Activated T-cell treated with anti-CD3 and anti-CD28 coated beads, Interleukin-2, amount 50 U/mL, for 72 hours (primary cell): ENCODE data around the gene TJP1. TPM values are rescaled to one million over a fixed set of nuclear protein-coding genes. Genes with fewer than 3 reads are reported as not detected.

Source experiments
- ATAC-seq, 2 donors: fragments of 150-1000 bp; cut with Tn5 transposase; replicated peaks in 1 of 2; 2 replicates each; pipeline ENCODE4 v1.10.0; 2021; ENCODE audit warnings: moderate library complexity in 2 of 2, mild to moderate bottlenecking in 1 of 2
- DNase-seq, 2 donors: peaks; one replicate each; pipeline ENCODE4 v3.0.0; 2021 to 2022; ENCODE audit warnings: mixed read lengths in 1 of 2
- H3K27ac Mint-ChIP-seq: one replicate; pipeline ENCODE4 v1.8.0; 2022; ENCODE audit warnings: mild to moderate bottlenecking, moderate library complexity, mixed read lengths
- H3K27me3 Mint-ChIP-seq: one replicate; pipeline ENCODE4 v1.8.0; 2022; ENCODE audit warnings: low read depth, mixed read lengths
- H3K36me3 Mint-ChIP-seq, 2 donors: one replicate each; pipeline ENCODE4 v1.8.0; 2022; ENCODE audit warnings: mixed read lengths in 2 of 2, mild to moderate bottlenecking in 1 of 2; ENCODE audit not compliant: insufficient read depth in 2 of 2
- H3K4me1 Mint-ChIP-seq: one replicate; pipeline ENCODE4 v1.8.0; 2022; ENCODE audit warnings: low read depth, mixed read lengths
- H3K4me3 Mint-ChIP-seq, 2 donors: one replicate each; pipeline ENCODE4 v1.8.0; 2022; ENCODE audit warnings: mild to moderate bottlenecking in 2 of 2, mixed read lengths in 2 of 2, moderate library complexity in 2 of 2
- H3K9me3 Mint-ChIP-seq, 2 donors: one replicate each; pipeline ENCODE4 v1.8.0; 2022; ENCODE audit warnings: mixed read lengths in 2 of 2
- total RNA-seq, 2 donors: library from RNA; stranded (reverse); gene quantifications; one replicate each; pipeline ENCODE4 v1.2.3, GENCODE V29; 2022

Gene TJP1
- total RNA-seq: under 1 TPM; 0.16 to 0.24 TPM

DNA sequence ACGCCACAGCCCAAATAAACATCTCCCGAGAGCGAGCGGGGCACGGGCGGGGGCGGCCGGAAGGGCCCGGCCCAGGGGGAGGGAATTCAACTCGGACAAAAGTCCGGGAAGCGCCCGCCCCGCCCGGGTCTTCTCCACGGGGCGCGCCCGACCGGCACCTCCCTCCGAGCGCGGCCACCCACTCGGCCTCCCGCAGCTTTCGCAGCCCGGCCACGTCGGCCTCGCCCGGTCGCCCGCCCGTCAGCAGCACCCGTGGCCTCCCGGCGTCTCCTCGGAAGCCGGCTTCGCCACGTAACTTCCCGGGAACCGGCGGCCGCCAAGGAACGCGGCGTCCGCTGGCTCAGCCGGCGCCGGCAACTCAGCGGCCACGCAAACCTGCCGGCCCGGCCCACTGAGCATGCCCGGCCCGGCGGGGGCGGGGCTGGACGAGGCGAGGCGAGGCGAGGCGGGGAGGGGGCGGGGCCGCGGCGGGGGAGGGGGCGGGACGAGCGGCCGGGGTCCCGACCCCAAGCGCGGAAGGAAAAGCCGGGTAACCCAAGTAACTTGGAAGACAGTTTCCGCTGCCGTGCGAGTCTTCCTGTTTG is at the start of gene TJP1:
Gene TJP1, minus strand, starts transcription at position 369 of the 584 bp plus-strand sequence. CDS start 440 bp downstream, outside the sequence.
- peaks cover 6% of the 10 kb centered on the region for H3K4me1 Mint-ChIP-seq
- peaks cover 2 to 7% of the 10 kb centered on the region in 2 donors for H3K36me3 Mint-ChIP-seq
- DNase-seq: no peak
- peak in 1 of 2 donors; percentile 19 for ATAC-seq
- H3K9me3 Mint-ChIP-seq: peaks cover 3 to 4% of the 10 kb centered on the region in 2 donors
- H3K4me3 Mint-ChIP-seq: peak within 1 kb of the TSS; percentile 54 to 66
- H3K27me3 Mint-ChIP-seq: peaks cover 52% of the 10 kb centered on the region
- no peak within 1 kb of the TSS for H3K27ac Mint-ChIP-seq

DNA sequence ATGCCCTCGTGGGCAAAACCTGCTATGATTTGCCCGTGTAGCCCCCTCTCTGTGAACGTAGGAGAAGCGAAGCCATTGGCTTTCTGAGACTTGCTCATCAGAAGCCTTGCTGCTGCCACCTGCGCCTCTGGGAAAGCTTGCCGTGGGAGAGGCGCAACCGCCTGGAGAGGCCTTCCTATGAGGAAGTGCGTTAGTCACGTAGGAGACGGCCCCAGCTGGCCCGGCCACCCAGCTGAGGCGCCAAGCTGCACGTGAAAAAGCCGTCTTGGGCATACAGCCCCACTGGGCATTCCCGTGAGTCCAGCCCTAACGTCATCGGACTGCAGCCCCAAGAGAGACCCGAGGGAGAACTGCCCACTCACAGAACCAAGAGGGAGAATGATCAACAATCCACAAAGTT is 49.1 kb upstream of the TJP1 start:
- ATAC-seq (no peak), DNase-seq (no peak)
- Mint-ChIP-seq H3K27ac (no peak overlapping the region), H3K27me3 (peaks cover 35% of the 10 kb centered on the region), H3K4me3 (no peak overlapping the region), H3K9me3 (no peaks in the 10 kb centered on the region), H3K36me3 (no peaks in the 10 kb centered on the region), H3K4me1 (no peaks in the 10 kb centered on the region)

DNA sequence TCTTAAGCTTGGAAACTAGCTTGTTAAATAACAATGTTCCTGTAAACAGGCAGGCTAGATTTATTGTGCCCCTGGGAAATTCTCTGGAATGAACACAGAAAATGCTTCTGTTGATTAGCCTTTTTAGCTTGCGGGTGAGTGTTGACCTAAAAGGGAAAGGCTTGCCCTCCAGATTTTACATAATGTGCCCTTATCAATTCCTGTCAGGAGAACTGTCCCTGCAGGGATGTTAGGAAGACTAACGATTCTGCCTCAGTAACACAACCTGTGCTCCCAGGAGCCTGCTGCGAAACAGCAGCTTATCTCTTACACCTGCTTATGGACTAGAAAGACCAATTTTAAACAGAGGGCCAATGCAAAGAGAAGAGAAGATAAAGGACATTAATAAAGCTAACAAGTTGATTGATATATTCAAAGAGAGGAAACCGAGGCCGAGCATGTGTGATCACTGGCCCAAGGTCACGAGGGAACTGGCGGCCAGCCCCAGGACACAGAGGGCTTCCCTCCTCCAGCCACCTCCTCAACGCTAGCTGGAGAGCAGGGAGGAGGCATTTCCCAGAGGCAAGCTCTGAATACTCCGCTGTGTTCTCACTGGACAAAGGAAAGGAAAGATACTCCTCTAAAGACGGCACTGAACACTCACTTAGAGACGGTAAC is 48.4 kb upstream of the TJP1 start:
- Mint-ChIP-seq H3K4me1 (no peaks in the 10 kb centered on the region), H3K27ac (no peak overlapping the region)

DNA sequence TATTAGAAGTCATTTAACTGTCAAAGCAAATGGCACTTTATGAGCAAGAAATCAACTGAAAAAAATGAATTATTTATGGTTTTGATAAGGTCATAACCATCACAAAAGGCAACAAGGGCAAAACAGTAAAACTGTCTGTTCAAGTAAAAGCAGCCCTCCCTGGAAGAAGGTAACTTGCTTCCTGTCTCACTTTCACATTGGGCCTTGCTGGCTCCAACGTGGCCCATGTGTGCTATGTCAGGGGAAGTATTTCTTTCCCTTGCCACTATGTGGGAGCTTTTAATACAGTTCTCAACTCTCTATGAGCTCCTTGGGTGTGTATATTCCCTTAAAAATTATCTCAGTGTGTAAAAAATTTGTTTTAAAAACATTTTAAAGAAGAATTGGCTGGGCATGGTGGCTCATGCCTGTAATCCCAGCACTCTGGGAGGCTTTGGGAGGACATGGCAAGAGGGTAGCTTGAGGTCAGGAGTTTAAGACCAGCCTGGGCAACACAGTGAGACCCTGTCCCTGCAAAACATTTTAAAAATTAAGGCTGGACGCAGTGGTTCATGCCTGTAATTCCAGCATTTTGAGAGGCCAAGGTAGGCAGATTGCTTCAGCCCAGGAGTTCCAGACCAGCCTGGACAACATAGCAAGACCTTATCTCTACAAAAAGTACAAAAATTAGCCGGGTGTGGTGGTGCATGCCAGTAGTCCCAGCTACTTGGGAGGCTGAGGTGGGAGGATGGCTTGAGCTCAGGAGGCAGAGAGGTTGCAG is 45.2 kb upstream of the TJP1 start:
- DNase-seq (no peak), ATAC-seq (no peak)
- peaks cover 50% of the 10 kb centered on the region for H3K27me3 Mint-ChIP-seq

More for the DNA sequence above, 48.4 kb upstream of the TJP1 start:
- H3K9me3 Mint-ChIP-seq: no peaks in the 10 kb centered on the region
- no peak overlapping the region for H3K4me3 Mint-ChIP-seq
- H3K36me3 Mint-ChIP-seq: no peaks in the 10 kb centered on the region
- DNase-seq: no peak
- peaks cover 43% of the 10 kb centered on the region for H3K27me3 Mint-ChIP-seq
- no peak for ATAC-seq

DNA sequence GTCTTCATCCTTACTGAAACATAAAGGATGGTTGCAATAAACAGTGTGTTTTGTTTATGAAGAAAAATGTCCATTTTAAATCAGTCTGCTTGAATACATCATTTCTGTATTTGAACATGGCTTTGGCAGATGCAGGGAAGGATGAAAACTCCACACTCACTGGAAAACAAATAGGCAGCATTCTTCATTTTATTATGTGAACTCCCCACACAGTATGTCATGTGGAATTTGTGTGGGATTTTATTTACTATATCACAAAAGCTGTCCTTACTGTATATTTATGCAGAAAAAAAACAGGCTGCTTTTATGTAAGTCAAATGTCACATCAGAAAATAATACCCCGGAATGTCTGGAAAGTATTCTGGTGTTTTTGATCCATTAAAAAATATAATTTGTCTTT is 44.1 kb upstream of the TJP1 start:
- no peak overlapping the region for H3K27ac Mint-ChIP-seq
- H3K27me3 Mint-ChIP-seq: peaks cover 52% of the 10 kb centered on the region
- H3K9me3 Mint-ChIP-seq: no peaks in the 10 kb centered on the region
- DNase-seq (no peak), ATAC-seq (no peak)
- no peaks in the 10 kb centered on the region for H3K4me1 Mint-ChIP-seq
- H3K4me3 Mint-ChIP-seq: no peak overlapping the region
- H3K36me3 Mint-ChIP-seq: no peaks in the 10 kb centered on the region

More for the DNA sequence above, 45.2 kb upstream of the TJP1 start:
- H3K27ac Mint-ChIP-seq: no peak overlapping the region
- H3K36me3 Mint-ChIP-seq: no peaks in the 10 kb centered on the region
- no peaks in the 10 kb centered on the region for H3K4me1 Mint-ChIP-seq
- no peaks in the 10 kb centered on the region for H3K9me3 Mint-ChIP-seq
- H3K4me3 Mint-ChIP-seq: no peak overlapping the region

DNA sequence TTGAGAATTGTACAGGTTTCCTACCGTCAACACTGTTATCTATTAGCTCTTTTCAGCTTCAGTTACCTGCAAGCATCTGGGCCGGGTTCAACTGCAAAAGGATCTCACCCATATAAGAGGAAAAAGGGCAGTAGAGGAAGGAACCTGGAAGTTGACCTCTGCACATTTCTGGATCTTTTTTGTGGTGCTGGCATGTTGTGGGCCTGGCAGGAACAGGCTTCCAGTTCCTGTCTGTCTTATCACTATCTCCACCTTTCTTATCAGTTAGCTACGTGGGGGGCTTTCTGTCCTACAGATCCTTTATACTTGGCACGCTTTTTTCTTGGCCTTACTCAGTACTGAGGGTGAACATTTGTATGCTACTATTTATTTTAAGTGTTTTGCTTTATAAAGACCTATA is 42.2 kb upstream of the TJP1 start:
- Mint-ChIP-seq H3K36me3 (no peaks in the 10 kb centered on the region), H3K9me3 (no peaks in the 10 kb centered on the region), H3K4me1 (no peaks in the 10 kb centered on the region), H3K27me3 (peaks cover 55% of the 10 kb centered on the region), H3K27ac (no peak overlapping the region), H3K4me3 (no peak overlapping the region)
- ATAC-seq (no peak), DNase-seq (no peak)

DNA sequence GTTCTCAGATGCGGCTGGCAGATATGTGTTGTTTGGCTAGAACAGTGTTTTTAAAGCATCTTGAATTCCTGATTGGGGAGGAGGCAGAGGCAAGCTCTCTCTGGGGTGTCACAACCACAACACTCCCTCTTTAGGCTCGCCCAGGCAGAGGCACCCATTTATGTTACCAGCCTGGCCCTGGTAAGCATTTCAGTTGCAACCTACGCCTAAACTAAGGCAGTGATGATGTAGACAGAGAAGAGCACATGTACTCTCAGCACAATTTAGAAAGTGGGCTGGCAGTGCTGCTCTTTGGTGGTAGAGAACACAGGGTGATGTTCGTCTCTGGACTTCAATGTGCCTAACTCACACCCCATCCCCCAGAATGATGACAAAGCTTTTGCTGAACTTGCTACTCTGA is 41.2 kb upstream of the TJP1 start:
- Mint-ChIP-seq H3K9me3 (no peaks in the 10 kb centered on the region), H3K27ac (no peak overlapping the region), H3K27me3 (peaks cover 47% of the 10 kb centered on the region), H3K4me3 (no peak overlapping the region), H3K36me3 (no peaks in the 10 kb centered on the region), H3K4me1 (no peaks in the 10 kb centered on the region)
- ATAC-seq (no peak), DNase-seq (no peak)

DNA sequence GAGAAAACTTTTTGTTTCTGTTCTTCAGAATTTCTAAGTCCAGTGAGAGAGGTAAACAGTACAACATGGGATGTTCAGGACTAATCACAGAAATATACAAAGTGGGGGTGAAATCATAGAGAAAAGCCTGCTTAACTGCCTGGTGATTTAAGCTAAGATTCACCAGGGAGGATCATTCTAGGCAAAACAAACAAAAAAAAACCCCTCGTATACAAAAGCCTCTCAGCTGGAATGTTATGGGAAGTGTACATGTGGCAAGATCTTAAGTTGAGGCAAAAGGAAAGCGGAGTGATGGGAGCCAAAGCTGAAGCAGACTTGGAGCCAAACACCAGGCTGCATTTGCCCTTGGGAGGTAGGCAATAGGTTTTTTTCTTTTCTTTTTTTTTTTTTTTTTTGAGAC is 40.0 kb upstream of the TJP1 start:
- Mint-ChIP-seq H3K4me3 (no peak overlapping the region), H3K9me3 (no peaks in the 10 kb centered on the region), H3K27ac (no peak overlapping the region), H3K36me3 (no peaks in the 10 kb centered on the region), H3K4me1 (no peaks in the 10 kb centered on the region), H3K27me3 (peaks cover 47% of the 10 kb centered on the region)
- DNase-seq: no peak
- ATAC-seq: no peak

DNA sequence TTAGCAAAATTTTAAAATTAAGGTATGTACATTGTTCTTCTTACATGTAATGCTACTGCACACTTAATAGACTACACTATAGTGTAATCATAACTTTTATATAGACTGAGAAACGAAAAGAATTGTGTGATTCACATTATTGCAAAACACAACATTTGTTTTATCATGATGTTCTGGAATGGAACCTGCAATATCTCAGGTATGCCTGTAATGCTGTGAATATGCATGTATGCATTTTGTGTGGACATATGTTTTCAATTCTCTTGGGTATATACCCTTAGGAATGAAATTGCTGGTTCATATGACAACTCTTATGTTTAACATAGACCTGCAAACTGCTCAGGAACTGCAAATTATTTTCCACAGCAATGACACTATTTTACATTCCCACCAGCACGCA is 38.6 kb upstream of the TJP1 start:
- ATAC-seq (no peak), DNase-seq (no peak)
- Mint-ChIP-seq H3K4me3 (no peak overlapping the region), H3K27me3 (peaks cover 47% of the 10 kb centered on the region), H3K9me3 (peaks cover 0 to 2% of the 10 kb centered on the region in 2 donors), H3K27ac (no peak overlapping the region), H3K36me3 (no peaks in the 10 kb centered on the region), H3K4me1 (no peaks in the 10 kb centered on the region)

DNA sequence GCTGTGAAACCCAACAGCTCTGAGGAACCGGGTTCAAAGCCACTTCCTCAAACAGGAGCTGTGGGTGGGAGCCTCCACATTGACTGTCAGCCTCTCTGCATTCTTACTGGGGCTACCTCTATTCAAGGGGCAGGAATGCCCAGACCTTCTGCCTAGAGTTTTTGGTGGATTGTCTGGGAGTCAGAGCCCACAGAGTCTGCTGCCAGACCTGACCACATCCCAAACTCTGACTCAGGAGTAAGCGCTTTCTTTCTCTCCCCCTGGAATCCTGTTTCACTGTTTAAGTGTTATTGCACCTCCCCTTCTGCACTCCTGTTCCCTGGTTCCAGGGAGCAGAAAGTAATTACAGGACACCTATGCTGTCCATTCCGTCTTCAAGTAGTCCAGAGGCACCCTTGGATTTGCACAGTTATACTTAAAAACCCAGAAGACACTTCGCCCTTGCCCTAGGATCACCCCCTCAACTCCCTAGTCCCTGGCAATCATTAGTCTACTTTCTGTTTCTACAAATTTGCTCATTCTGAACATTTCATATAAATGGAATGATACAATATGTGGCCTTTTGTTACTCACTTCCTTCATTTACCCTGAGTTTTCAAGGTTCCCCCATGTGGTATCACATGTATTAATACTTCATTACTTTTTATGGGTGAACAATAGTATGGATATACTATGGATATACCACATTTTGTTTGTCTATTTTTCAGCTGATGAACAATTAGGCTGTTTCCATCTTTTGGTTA is 37.9 kb upstream of the TJP1 start:
- DNase-seq (no peak), ATAC-seq (no peak)
- Mint-ChIP-seq H3K9me3 (peaks cover 0 to 2% of the 10 kb centered on the region in 2 donors), H3K27me3 (peaks cover 45% of the 10 kb centered on the region), H3K27ac (no peak overlapping the region), H3K36me3 (no peaks in the 10 kb centered on the region), H3K4me3 (no peak overlapping the region), H3K4me1 (no peaks in the 10 kb centered on the region)

DNA sequence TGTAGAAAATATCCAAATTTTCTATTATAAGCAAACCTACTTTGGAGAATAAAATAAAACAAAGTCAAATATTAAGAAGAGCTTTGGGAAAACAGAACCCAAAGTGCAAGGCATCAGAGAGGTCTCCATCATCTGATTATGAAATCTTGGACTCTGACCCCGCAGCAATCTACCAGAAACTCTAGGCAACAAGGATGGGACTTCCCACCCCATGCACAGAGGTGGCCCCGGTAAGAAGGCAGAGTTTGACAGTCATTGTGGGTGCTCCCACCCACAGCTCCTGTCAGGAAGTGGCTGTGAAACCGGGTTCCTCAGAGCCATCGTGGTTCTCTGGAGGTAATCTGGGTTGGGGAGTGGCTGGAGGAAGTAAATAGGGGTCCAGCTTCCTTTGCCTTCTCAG is 37.0 kb upstream of the TJP1 start:
- H3K36me3 Mint-ChIP-seq: no peaks in the 10 kb centered on the region
- H3K4me3 Mint-ChIP-seq: no peak overlapping the region
- no peak for ATAC-seq

DNA sequence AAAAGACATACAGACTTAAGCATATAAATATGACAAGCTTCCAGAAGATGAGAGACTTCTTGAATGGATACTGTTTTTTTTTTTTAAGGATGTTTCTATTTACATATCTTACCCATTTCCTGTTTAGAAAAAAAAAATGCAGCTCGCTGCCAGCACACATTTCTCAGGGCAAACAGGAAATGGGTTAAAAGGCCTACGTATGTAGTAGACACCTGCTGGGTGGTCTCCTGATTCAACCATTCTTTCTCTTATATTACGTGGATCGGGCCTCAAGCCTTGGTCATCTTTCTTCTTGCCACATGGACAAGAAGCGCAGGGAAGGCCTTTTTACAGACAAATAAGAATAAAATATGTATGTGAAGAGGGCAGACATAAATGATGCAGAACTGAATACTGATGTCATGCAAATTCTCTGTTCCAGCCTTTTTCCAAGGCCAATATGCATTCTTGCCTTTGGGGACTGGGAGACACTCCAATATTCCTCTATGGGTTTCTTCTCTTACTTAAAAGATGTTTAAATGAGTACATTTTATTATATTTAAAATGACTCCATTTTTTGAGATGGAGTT is 35.0 kb upstream of the TJP1 start:
- Mint-ChIP-seq H3K4me3 (no peak overlapping the region), H3K4me1 (no peaks in the 10 kb centered on the region), H3K36me3 (no peaks in the 10 kb centered on the region), H3K9me3 (peaks cover 0 to 4% of the 10 kb centered on the region in 2 donors), H3K27ac (no peak overlapping the region), H3K27me3 (peaks cover 31% of the 10 kb centered on the region)
- no peak for DNase-seq
- ATAC-seq: no peak

More for the DNA sequence above, 37.0 kb upstream of the TJP1 start:
- peaks cover 37% of the 10 kb centered on the region for H3K27me3 Mint-ChIP-seq
- no peak for DNase-seq
- no peaks in the 10 kb centered on the region for H3K4me1 Mint-ChIP-seq
- no peak overlapping the region for H3K27ac Mint-ChIP-seq
- peaks cover 0 to 2% of the 10 kb centered on the region in 2 donors for H3K9me3 Mint-ChIP-seq

DNA sequence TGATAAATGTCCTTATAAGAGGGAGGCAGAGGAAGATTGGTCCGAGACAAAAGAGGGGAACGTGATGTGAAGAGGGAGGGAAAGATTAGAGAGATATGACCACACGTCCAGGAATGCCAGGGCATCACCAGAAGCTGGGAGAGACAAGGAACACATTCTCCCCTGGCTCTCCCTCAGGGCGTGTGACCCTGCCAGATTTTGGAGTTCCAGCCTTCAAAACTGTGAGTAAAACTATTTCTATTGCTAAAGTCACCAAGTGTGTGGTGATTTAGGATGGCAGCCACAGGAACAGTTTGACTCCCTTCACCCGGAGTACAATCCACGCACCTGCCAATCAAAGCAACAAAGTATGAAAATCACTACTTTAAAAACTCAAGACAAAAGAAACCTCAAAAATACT is 32.1 kb upstream of the TJP1 start:
- ATAC-seq: no peak
- no peaks in the 10 kb centered on the region for H3K4me1 Mint-ChIP-seq
- peaks cover 9% of the 10 kb centered on the region for H3K27me3 Mint-ChIP-seq
- no peaks in the 10 kb centered on the region for H3K36me3 Mint-ChIP-seq
- H3K27ac Mint-ChIP-seq: no peak overlapping the region
- no peak overlapping the region for H3K4me3 Mint-ChIP-seq
- DNase-seq: no peak
- H3K9me3 Mint-ChIP-seq: peaks cover 0 to 4% of the 10 kb centered on the region in 2 donors
